ENCODE results near the gene SPEG.
"Not testable (repeated sequence)": the region's sequence is repeated elsewhere in the genome, so short reads cannot be mapped to it uniquely, and the experiment has no call there.

Gene SPEG

GRCh38 chr2:219434718-219435525 is at the start of gene SPEG:
TSS of gene SPEG (plus strand) at chr2:219434843. CDS start at chr2:219434978, 135 bp downstream.
- no peak for DNase-seq

- DNase-seq = no peak
Measured at GRCh38 chr2:219384859-219385258, 49.8 kb upstream of the SPEG start.

- no peak for DNase-seq
Measured at GRCh38 chr2:219385958-219386520, 48.6 kb upstream of the SPEG start.

GRCh38 chr2:219386532-219387280 is 47.9 kb upstream of the SPEG start:
- DNase-seq = peak; percentile 34

GRCh38 chr2:219387306-219388120 is 47.1 kb upstream of the SPEG start, which contains the start of gene DNPEP:
TSS of gene DNPEP (minus strand) at chr2:219387912. CDS start at chr2:219387794, 118 bp downstream.
- DNase-seq = peak; percentile 94

GRCh38 chr2:219388121-219388906 is 46.3 kb upstream of the SPEG start:
- DNase-seq = peak; percentile 98

- no peak for DNase-seq
Measured at GRCh38 chr2:219388907-219389156, 45.8 kb upstream of the SPEG start.

- no peak for DNase-seq
Measured at GRCh38 chr2:219392754-219393153, 41.9 kb upstream of the SPEG start.

GRCh38 chr2:219395056-219395455 is 39.6 kb upstream of the SPEG start:
- DNase-seq = not testable (repeated sequence)

- DNase-seq = no peak
Measured at GRCh38 chr2:219395609-219396008, 39.0 kb upstream of the SPEG start.

- DNase-seq = no peak
Measured at GRCh38 chr2:219396863-219397457, 37.7 kb upstream of the SPEG start.

GRCh38 chr2:219398721-219399363 is 35.8 kb upstream of the SPEG start:
- no peak for DNase-seq

- DNase-seq = no peak
Measured at GRCh38 chr2:219399716-219400478, 34.7 kb upstream of the SPEG start.

GRCh38 chr2:219400562-219400961 is 34.1 kb upstream of the SPEG start:
- no peak for DNase-seq

- no peak for DNase-seq
Measured at GRCh38 chr2:219401606-219402005, 33.0 kb upstream of the SPEG start.

- DNase-seq = peak; percentile 90
Measured at GRCh38 chr2:219402665-219403515, 31.8 kb upstream of the SPEG start.

GRCh38 chr2:219403861-219404260 is 30.8 kb upstream of the SPEG start:
- no peak for DNase-seq

- DNase-seq = no peak
Measured at GRCh38 chr2:219404291-219404910, 30.2 kb upstream of the SPEG start.

- DNase-seq = no peak
Measured at GRCh38 chr2:219404954-219405353, 29.7 kb upstream of the SPEG start.

Data from hematopoietic multipotent progenitor cell treated with erythropoietin and hydrocortisone succinate and interleukin-3 and kit ligand, for 4 days (in vitro differentiated cells).